Measurements from ENCODE around the gene HLA-DMB.

Gene HLA-DMB

DNA sequence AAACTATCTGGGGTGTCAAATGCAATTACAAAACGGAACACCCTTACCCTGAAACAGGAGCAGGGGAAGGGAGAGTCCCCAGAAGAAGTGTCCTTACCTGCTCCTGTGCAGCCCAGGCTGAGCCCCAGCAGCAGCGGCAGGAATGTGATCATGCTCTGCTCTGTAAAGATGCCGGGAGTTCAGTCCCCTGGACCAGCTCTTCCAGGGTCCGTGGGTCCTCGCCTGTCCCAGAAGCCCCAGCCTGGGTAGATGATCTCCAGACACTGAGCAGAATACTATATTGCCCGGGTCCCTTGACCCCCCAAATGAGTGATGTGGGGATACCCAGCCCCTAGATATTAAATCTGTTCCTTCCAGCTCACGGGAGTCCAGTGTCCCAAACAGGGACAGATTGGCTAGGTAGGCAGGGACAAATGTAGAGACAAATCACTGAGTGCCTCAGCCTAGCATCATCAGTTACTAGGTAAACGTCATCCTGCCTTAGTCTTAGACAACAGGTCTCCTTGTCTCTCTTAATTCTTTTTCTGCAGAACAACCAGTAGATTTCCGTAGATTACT is at the start of gene HLA-DMB:
Gene HLA-DMB, minus strand, starts transcription at position 373 of the 558 bp plus-strand sequence. Its CDS starts 221 bp downstream, at position 152.
- DNase-seq (ENCODE audit: low read depth, low spot score) = no peak

DNA sequence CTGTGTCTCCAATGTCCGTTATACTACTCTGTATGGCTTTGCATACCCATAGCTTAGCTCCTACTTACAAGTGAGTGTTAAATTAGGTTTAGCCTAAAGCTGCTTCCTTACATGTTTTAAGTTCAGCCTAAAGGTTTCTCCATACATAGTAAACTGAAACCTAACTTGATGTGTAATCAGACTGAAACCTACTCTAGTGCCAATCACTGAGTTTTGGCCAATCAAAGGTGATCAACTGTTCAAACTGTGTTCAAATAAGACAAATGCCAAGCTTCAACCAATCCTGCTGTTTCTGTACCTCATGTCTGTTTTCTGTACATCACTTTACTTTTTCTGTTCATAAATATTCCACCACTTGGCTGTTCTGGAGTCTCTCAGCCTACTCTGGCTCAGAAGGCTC is 48.5 kb upstream of the HLA-DMB start:
- no peak for DNase-seq (ENCODE audit: low read depth, low spot score)

DNA sequence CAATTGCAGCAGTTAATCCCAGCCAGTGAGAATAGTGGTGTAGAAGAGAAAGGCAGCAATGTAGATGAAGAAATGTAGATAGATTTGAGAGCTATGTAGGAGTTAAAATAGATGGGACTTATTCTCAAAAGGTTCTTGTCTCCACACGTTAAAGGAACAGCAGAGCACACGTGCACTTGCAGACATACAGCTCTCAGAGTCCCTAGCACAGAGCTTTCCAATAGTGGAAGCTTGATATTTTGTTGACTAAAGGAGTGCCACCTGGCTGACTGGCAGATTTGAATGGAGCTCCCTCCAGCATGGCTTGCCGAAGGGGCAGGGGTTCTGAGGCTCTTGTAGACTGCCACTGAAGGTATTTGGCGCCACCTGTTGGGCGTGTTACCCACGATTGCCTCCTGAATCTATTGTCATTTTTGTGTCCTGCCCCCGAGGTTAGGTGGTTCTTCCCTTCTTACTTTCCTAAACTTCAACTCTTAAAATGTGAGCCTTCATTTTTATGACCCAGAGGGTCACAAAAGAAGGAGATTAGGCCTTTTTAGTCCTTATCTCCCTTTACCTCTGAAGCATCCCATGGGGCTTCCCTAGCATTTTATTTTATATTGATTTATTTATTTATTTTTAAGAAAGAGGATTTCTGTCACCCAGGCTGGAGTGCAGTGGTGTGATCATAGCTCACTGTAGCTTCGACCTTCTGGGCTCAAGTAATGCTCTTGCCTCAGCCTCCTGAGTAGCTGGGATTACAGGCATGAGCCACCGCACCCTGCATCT is 44.0 kb upstream of the HLA-DMB start:
- DNase-seq (ENCODE audit: low read depth, low spot score) = peak; percentile 65

- no peak for DNase-seq (ENCODE audit: low read depth, low spot score)
Measured at GRCh38 chr6:32983964-32984621, 43.3 kb upstream of the HLA-DMB start.

GRCh38 chr6:32983493-32983848 is 42.6 kb upstream of the HLA-DMB start:
- no peak for DNase-seq (ENCODE audit: low read depth, low spot score)

GRCh38 chr6:32982702-32983492 is 42.1 kb upstream of the HLA-DMB start:
- no peak for DNase-seq (ENCODE audit: low read depth, low spot score)

GRCh38 chr6:32982084-32982701 is 41.4 kb upstream of the HLA-DMB start:
- DNase-seq (ENCODE audit: low read depth, low spot score) = no peak

GRCh38 chr6:32980488-32981038 is 39.7 kb upstream of the HLA-DMB start:
- no peak for DNase-seq (ENCODE audit: low read depth, low spot score)

DNA sequence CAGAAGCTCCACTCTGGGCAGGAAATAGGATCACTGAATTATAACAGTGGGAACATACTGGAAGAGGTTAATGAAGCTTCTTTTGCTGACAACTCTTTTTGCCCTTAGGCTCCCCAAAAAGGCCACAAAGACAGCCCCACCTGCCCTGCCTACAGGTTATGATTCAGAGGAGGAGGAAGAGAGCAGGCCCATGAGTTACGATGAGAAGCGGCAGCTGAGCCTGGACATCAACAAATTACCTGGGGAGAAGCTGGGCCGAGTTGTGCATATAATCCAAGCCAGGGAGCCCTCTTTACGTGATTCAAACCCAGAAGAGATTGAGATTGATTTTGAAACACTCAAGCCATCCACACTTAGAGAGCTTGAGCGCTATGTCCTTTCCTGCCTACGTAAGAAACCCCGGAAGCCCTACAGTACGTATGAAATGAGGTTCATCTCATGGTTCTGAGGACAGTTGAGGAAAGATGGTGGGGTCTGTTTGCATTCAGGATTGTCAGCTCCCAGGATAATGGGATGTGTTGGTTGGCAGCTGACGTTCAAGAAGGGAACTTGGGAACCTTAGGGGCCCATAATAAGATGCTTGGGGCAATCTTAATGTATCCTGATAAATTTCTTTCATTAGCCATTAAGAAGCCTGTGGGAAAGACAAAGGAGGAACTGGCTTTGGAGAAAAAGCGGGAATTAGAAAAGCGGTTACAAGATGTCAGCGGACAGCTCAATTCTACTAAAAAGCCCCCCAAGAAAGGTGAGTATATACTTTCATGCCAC is 39.1 kb upstream of the HLA-DMB start:
- DNase-seq (ENCODE audit: low read depth, low spot score) = no peak

DNA sequence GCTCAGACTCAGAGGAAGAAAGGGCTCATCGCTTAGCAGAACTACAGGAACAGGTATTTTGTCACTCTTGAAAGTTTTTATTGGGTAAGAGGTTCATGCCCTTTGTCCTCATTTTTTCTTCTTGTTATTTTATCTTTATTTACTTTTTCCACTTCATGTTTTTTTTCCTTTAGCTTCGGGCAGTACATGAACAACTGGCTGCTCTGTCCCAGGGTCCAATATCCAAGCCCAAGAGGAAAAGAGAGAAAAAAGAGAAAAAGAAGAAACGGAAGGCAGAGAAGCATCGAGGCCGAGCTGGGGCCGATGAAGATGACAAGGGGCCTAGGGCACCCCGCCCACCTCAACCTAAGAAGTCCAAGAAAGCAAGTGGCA is 37.1 kb upstream of the HLA-DMB start:
- DNase-seq (ENCODE audit: low read depth, low spot score) = no peak

DNA sequence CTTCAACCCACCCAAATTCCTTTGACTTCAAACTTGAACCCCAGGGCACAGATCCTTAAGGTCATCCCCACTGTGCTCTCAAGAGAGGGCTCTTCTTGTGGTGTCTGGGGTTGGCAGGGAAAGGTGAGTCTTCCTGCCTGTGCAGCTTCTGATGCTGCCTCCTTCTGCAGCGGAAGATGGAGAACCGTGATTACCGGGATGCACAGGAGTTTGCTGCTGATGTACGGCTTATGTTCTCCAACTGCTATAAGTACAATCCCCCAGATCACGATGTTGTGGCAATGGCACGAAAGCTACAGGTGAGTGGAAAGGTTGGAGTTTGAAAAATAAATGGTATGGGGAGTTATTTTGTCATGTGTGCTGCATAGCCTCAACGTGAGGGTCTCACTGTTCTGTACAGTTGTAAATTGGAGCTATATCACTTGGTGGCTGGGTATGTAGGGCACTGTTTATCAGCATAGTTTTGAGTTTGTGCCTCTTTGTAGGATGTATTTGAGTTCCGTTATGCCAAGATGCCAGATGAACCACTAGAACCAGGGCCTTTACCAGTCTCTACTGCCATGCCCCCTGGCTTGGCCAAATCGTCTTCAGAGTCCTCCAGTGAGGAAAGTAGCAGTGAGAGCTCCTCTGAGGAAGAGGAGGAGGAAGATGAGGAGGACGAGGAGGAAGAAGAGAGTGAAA is 36.6 kb upstream of the HLA-DMB start:
- no peak for DNase-seq (ENCODE audit: low read depth, low spot score)

DNA sequence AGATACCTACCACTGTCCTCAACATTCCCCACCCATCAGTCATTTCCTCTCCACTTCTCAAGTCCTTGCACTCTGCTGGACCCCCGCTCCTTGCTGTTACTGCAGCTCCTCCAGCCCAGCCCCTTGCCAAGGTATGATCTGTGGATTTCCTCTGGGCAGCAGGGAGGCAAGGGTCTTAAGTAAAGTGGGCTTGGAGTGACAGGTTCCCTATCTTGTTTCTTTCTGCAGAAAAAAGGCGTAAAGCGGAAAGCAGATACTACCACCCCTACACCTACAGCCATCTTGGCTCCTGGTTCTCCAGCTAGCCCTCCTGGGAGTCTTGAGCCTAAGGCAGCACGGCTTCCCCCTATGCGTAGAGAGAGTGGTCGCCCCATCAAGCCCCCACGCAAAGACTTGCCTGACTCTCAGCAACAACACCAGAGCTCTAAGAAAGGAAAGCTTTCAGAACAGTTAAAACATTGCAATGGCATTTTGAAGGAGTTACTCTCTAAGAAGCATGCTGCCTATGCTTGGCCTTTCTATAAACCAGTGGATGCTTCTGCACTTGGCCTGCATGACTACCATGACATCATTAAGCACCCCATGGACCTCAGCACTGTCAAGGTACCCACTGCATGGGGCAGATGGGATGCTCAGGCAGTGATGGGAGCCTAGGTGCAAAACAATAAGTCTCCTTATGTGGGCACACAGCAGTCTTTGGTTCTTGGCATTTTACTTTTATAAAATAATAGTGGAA is 35.7 kb upstream of the HLA-DMB start:
- no peak for DNase-seq (ENCODE audit: low read depth, low spot score)

GRCh38 chr6:32975886-32976285 is 35.1 kb upstream of the HLA-DMB start:
- no peak for DNase-seq (ENCODE audit: low read depth, low spot score)

GRCh38 chr6:32974541-32975308 is 33.9 kb upstream of the HLA-DMB start:
- no peak for DNase-seq (ENCODE audit: low read depth, low spot score)

DNA sequence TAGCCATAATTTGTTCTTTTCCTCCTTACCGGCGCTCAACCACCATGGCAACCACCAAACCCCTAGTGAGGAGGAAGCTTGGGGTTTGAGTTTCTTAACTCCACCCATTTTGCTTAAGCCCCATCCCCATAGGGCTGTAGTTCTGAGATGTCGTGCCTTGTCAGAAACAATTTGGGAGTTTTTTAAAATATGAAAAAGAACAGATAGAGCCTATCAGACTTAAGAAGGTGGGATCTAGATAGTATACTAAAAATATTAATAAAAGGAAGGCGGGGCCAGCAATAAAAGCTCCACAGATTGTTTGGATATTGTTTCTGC is 33.1 kb upstream of the HLA-DMB start:
- DNase-seq (ENCODE audit: low read depth, low spot score) = no peak

- DNase-seq (ENCODE audit: low read depth, low spot score) = no peak
Measured at GRCh38 chr6:32973144-32974015, 32.6 kb upstream of the HLA-DMB start.

GRCh38 chr6:32972353-32973143 is 31.7 kb upstream of the HLA-DMB start:
- no peak for DNase-seq (ENCODE audit: low read depth, low spot score)
